ENCODE results near the gene SMU1.

DNA sequence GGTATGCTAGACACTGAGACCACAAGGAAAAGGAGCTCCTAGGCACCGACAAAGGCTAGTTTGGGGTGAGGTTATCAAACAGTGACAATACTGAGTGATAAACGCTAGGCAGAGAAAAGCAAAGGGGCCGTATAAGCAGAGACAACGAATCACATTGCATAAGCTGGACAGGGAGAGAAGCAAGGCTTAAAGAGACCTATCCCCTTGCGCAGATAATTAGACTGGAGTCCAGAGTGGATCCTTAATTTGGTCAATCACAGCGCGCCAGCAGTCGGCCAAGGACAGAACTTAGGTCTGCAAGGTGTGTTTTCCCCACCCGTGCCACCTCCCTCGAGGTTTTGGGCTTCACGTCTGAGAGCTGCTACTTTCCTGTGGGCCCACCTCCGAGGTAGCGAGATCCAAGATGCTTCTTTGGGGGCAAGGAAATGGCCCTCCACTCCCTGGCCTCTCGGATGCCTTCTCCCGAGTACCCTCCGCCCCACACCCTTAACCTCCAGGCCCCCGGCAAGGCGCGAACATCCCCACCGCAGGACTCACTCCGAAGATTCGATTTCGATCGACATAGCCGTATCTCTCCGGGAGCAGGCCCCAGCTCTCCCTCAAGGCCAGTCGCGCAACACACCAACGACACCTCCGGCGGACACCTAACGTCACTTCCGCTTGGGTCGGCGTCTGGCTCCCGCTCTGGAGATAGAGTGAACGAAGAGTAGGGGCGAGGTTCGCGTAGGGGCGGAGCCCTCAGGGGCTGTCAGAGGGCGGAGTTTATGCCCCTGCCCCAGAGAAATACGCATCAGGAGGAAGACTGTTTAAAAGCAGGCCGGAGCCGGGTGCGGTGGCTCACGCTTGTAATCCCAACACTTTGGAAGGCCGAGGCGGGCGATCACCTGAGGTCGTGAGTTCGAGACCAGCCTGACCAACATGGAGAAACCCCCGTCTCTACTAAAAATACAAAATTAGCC is at the start of gene SMU1:
- TF ChIP-seq, protein P1, sequence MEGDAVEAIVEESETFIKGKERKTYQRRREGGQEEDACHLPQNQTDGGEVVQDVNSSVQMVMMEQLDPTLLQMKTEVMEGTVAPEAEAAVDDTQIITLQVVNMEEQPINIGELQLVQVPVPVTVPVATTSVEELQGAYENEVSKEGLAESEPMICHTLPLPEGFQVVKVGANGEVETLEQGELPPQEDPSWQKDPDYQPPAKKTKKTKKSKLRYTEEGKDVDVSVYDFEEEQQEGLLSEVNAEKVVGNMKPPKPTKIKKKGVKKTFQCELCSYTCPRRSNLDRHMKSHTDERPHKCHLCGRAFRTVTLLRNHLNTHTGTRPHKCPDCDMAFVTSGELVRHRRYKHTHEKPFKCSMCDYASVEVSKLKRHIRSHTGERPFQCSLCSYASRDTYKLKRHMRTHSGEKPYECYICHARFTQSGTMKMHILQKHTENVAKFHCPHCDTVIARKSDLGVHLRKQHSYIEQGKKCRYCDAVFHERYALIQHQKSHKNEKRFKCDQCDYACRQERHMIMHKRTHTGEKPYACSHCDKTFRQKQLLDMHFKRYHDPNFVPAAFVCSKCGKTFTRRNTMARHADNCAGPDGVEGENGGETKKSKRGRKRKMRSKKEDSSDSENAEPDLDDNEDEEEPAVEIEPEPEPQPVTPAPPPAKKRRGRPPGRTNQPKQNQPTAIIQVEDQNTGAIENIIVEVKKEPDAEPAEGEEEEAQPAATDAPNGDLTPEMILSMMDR (IDR thresholded peaks at IDR 0.05), result no peak
- no peak for TF ChIP-seq ZFX (IDR thresholded peaks at IDR 0.05; ENCODE audit: borderline replicate concordance)

Data from 22Rv1 (cell line).